Tibial nerve (tissue), 4 donors: ENCODE measurements around the gene GINS1. TPM values are rescaled to one million over a fixed set of nuclear protein-coding genes. Genes with fewer than 3 reads are reported as not detected.
A peak's percentile ranks its signal among the peaks of the same experiment; 100 is the strongest.

ENCODE experiments used
- DNase-seq, 2 donors: peaks; one replicate each; pipeline ENCODE4 v3.0.0-alpha.2; 2019; ENCODE audit warnings: low spot score in 2 of 2
- H3K27ac ChIP-seq, 4 donors: fragments of 200-600 bp; sonication (generic) in 3 of 4; one replicate each; pipeline ENCODE4 v1.5.1; 2017 to 2019; ENCODE audit warnings: mild to moderate bottlenecking in 1 of 4
- H3K27me3 ChIP-seq, 2 donors: fragments of 200-600 bp; sonication (generic) in 1 of 2; one replicate each; pipeline versions ENCODE4 v1.5.1 to v1.6.0; 2017 to 2019
- H3K36me3 ChIP-seq, 3 donors: fragments of 200-600 bp; sonication (generic); one replicate each; pipeline ENCODE4 v1.5.1; 2018 to 2019
- H3K4me1 ChIP-seq, 4 donors: fragments of 200-600 bp; sonication (generic) in 3 of 4; one replicate each; pipeline ENCODE4 v1.5.1; 2017 to 2019
- H3K4me3 ChIP-seq, 4 donors: fragments of 200-600 bp; sonication (generic) in 3 of 4; one replicate each; pipeline ENCODE4 v1.5.1; 2017 to 2019; ENCODE audit warnings: mild to moderate bottlenecking in 1 of 4, moderate library complexity in 1 of 4
- H3K9me3 ChIP-seq, 4 donors: fragments of 200-600 bp; sonication (generic) in 3 of 4; one replicate each; pipeline ENCODE4 v1.5.1; 2017 to 2019
- EP300 ChIP-seq, 2 donors: sonication (generic); formaldehyde crosslinking; IDR thresholded peaks; one replicate each; pipeline ENCODE4 v1.6.1; 2017; ENCODE audit warnings: antibody characterized with exemption in 2 of 2, mild to moderate bottlenecking in 1 of 2
- POLR2A ChIP-seq, 2 donors: fragments of 450-650 bp; IDR thresholded peaks; one replicate each; pipeline ENCODE4 v1.6.1; 2017; ENCODE audit warnings: antibody characterized with exemption in 2 of 2, mild to moderate bottlenecking in 2 of 2, moderate library complexity in 2 of 2
- WGBS, 2 donors: methylation state at CpG; one replicate each; pipeline ENCODE4 v1.1.5; 2018; 5-methylcytosine and 5-hydroxymethylcytosine counted together
- total RNA-seq, 4 donors: library from RNA; depleted of rRNA; stranded (reverse); fragments of >200 nt; gene quantifications; one replicate each; pipeline ENCODE4 v1.1.0, GENCODE V29; 2016
- TF ChIP-seq, protein P1 (sequence below), 5 experiments: fragments of 200-600 bp in 3 of 5; fragments of 450-650 bp in 2 of 5; sonication (generic) in 3 of 5; IDR thresholded peaks; one replicate each; pipeline ENCODE4 v1.5.1; 2016 to 2019; ENCODE audit warnings: antibody characterized with exemption in 5 of 5, mild to moderate bottlenecking in 3 of 5, moderate library complexity in 2 of 5

Gene GINS1
- total RNA-seq, 4 donors from 2014 or later, result 0.21 to 1.1 (median 0.59) TPM

DNA sequence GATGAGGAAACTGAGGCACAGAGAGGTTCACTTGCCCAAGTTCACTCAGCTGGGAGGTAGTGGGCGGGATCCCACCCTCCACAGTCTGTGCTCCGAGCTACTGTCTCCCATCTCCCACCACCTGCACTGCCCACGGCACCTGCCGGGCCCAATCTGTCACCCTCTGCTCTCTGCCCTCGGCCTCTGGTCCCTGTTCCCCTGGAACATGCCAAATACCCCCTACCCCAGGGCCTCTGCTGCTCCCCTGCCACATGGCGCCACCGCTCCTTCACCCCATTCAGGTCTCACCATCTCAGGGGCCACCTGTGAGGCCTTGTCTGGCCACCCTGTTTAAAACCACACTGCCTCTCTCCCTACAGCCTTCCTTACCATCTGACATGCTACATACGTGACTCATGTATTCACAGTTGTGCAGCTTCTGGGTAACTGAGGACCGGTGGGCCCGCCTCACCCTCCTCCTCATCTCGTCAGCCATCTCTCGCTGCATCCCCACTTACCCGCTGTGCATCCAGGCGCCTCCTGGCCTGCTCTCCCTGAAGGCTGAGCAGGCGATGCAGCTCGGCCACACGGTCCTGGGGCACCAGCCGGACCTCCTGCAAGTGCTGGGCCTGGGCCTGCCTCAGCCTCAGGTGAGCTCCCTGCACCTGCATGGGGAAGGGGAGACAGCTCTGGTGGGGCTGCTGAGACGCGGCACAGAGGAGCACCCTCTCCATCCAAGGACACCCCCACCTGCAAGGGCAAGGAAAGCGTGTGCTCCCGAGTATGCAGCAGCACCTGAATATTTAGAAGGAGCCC lies 50.6 kb downstream of the GINS1 start:
- WGBS, 2 donors, result 91 to 94% methylated on average over 22 of the region's 22 CpGs
- no peak for DNase-seq
- no peaks in the 10 kb centered on the region for H3K9me3 ChIP-seq
- H3K4me3 ChIP-seq, result no peak overlapping the region
- H3K27ac ChIP-seq, result no peak overlapping the region
- peaks cover 0 to 80% (median 0%) of the 10 kb centered on the region in 3 donors for H3K36me3 ChIP-seq
- no peaks in the 10 kb centered on the region for H3K4me1 ChIP-seq
- H3K27me3 ChIP-seq, result no peaks in the 10 kb centered on the region
- TF ChIP-seq, protein P1, sequence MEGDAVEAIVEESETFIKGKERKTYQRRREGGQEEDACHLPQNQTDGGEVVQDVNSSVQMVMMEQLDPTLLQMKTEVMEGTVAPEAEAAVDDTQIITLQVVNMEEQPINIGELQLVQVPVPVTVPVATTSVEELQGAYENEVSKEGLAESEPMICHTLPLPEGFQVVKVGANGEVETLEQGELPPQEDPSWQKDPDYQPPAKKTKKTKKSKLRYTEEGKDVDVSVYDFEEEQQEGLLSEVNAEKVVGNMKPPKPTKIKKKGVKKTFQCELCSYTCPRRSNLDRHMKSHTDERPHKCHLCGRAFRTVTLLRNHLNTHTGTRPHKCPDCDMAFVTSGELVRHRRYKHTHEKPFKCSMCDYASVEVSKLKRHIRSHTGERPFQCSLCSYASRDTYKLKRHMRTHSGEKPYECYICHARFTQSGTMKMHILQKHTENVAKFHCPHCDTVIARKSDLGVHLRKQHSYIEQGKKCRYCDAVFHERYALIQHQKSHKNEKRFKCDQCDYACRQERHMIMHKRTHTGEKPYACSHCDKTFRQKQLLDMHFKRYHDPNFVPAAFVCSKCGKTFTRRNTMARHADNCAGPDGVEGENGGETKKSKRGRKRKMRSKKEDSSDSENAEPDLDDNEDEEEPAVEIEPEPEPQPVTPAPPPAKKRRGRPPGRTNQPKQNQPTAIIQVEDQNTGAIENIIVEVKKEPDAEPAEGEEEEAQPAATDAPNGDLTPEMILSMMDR (IDR thresholded peaks at IDR 0.05), result no peak
- TF ChIP-seq POLR2A (IDR thresholded peaks at IDR 0.05) (no peak), EP300 (IDR thresholded peaks at IDR 0.05) (no peak)

GRCh38 chr20:25459111-25459830 lies 51.8 kb downstream of the GINS1 start:
- no peaks in the 10 kb centered on the region for H3K27me3 ChIP-seq
- no peaks in the 10 kb centered on the region for H3K9me3 ChIP-seq
- H3K27ac ChIP-seq, result no peak overlapping the region
- TF ChIP-seq EP300 (IDR thresholded peaks at IDR 0.05), result no peak
- no peak overlapping the region for H3K4me3 ChIP-seq
- DNase-seq, result no peak
- 90 to 91% methylated on average over 18 to 20 of the region's 20 CpGs for whole genome bisulfite sequencing, 2 donors
- no peaks in the 10 kb centered on the region for H3K4me1 ChIP-seq
- peaks cover 0 to 73% (median 0%) of the 10 kb centered on the region in 3 donors for H3K36me3 ChIP-seq

DNA sequence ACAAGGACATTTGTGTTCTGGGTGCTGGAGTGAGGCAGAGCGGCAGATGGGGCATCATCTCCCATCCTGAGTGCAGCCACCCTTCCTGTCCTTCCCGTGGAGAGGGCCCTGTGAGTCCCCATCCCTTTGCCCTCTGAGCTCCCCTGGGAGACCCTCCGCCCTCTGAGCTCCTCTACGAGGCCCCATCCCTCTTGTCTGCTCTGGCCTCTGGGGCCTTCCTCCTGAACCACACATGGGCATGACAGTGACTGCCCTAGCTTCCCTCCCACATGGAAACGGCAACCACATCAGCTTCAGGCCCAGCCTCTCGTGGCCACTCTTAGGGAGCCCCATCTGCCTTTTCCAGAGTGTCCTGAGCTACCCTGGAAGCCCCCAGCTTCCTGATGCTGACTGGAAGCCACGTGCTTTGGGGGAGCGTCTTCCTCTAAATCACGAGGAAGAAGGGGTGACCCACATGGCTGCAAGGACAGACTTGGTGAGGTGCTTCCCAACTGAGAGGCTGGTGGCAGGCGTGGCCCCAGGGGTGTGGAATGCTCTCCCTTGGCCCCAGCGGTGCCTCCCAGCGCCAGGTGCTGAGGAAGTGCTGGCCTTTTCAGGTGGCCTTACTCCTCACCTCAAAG lies 52.6 kb downstream of the GINS1 start:
- no peak for DNase-seq
- H3K27ac ChIP-seq, result no peak overlapping the region
- TF ChIP-seq POLR2A (IDR thresholded peaks at IDR 0.05) (no peak), EP300 (IDR thresholded peaks at IDR 0.05) (no peak)
- TF ChIP-seq, protein P1 (IDR thresholded peaks at IDR 0.05), result no peak
- H3K36me3 ChIP-seq, result peaks cover 0 to 69% (median 0%) of the 10 kb centered on the region in 3 donors
- WGBS, 2 donors, result 83 to 86% methylated on average over 11 to 12 of the region's 12 CpGs
- no peaks in the 10 kb centered on the region for H3K9me3 ChIP-seq
- H3K27me3 ChIP-seq, result no peaks in the 10 kb centered on the region
- H3K4me1 ChIP-seq, result no peaks in the 10 kb centered on the region
- H3K4me3 ChIP-seq, result no peak overlapping the region

DNA sequence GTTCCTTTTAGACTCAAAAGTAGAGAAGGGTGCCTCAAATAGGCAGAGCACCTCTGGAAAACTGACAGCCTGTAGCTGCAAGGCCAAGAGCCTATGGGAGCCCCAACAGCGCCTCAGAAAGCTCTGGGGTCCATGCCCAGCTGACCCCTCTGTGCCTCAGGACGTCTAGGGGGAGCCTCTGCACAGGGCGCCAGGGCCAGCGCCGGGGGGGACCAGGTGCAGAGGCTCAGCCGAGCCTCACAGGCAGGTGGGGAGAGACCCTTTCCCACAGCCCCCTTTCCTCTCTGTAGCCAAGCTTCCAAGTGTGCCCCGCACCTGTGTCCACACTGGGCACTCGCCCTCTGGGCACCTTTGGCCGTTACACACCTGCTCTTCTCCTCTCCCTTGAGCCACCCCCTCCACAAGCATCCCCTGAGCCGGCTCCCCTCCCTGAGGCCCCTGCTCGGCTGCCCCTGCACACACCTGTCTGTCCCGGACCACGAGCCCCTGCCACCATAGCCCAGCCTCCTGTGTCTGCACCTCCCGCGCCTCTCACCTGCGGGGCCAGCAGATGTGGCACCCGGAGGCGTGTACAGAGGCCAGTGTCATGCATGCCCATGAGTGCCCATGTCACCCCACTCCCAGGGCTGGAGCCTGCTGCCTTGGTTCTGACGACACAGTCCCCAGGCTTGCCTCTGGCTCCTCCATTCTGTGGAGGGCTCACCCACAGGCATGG lies 53.2 kb downstream of the GINS1 start:
- Histone ChIP-seq H3K9me3 (no peaks in the 10 kb centered on the region), H3K4me3 (no peak overlapping the region), H3K4me1 (no peaks in the 10 kb centered on the region), H3K36me3 (peaks cover 0 to 69% (median 0%) of the 10 kb centered on the region in 3 donors), H3K27me3 (no peaks in the 10 kb centered on the region), H3K27ac (no peak overlapping the region)
- 87 to 92% methylated on average over 18 to 19 of the region's 19 CpGs for WGBS, 2 donors
- no peak for TF ChIP-seq EP300 (IDR thresholded peaks at IDR 0.05)
- no peak for TF ChIP-seq POLR2A (IDR thresholded peaks at IDR 0.05)
- TF ChIP-seq, protein P1 (IDR thresholded peaks at IDR 0.05), result no peak
- no peak for DNase-seq

GRCh38 chr20:25461281-25461650 lies 53.8 kb downstream of the GINS1 start:
- 84 to 88% methylated on average over 9 of the region's 9 CpGs for WGBS, 2 donors
- DNase-seq, result no peak

More at GRCh38 chr20:25461281-25461650, 53.8 kb downstream of the GINS1 start:
- Histone ChIP-seq H3K9me3 (no peaks in the 10 kb centered on the region), H3K4me3 (no peak overlapping the region), H3K27ac (peak overlapping the region in 1 of 4 donors; percentile 28), H3K36me3 (peaks cover 0 to 71% (median 0%) of the 10 kb centered on the region in 3 donors), H3K27me3 (no peaks in the 10 kb centered on the region), H3K4me1 (no peaks in the 10 kb centered on the region)
- TF ChIP-seq POLR2A (IDR thresholded peaks at IDR 0.05) (no peak), EP300 (IDR thresholded peaks at IDR 0.05) (no peak)
- TF ChIP-seq, protein P1 (IDR thresholded peaks at IDR 0.05), result no peak
